HepG2 (cell line): ENCODE measurements around the gene DUSP16. TPM values are rescaled to one million over a fixed set of nuclear protein-coding genes. Genes with fewer than 3 reads are reported as not detected.

Source experiments
- GATAD2A ChIP-seq: IDR thresholded peaks from 2 replicates; pipeline ENCODE4 v1.6.1; 2016
- HNRNPH1 ChIP-seq: fragments of 200-400 bp; formaldehyde crosslinking; optimal IDR thresholded peaks from 2 replicates; pipeline ENCODE3; 2017; ENCODE audit warnings: mild to moderate bottlenecking, low read depth, low read length
- NR2F1 ChIP-seq, 2 experiments: fragments of 450-650 bp in 1 of 2; formaldehyde crosslinking in 1 of 2; IDR thresholded peaks; 2 replicates each; pipeline versions ENCODE4 v1.5.0 to v1.6.1; 2016 to 2020; ENCODE audit warnings: mild to moderate bottlenecking in 1 of 2, missing compliant biosample characterization in 1 of 2, missing genetic modification reagents in 1 of 2, moderate library complexity in 1 of 2
- SRSF9 ChIP-seq: fragments of 200-400 bp; formaldehyde crosslinking; IDR thresholded peaks from 2 replicates; pipeline ENCODE4 v1.6.1; 2018; ENCODE audit warnings: borderline replicate concordance, mild to moderate bottlenecking, low read depth, low read length; ENCODE audit not compliant: insufficient read depth, poor library complexity, severe bottlenecking
- ZNF263 ChIP-seq: sonication (generic); formaldehyde crosslinking; IDR thresholded peaks from 2 replicates; pipeline ENCODE4 v1.4.0; 2020; ENCODE audit warnings: missing genetic modification reagents
- polyA plus RNA-seq, 8 experiments: library from polyadenylated mRNA; depleted of rRNA in 3 of 8; stranded (reverse) in 7 of 8; unstranded in 1 of 8; fragments of >200 nt; fragmentation: Illumina TruSeq in 4 of 8; extraction: Trizol in 4 of 8; gene quantifications; 2 replicates each; pipeline versions ENCODE4 v1.2.1 to v1.2.3, GENCODE V29; 2011 to 2016; ENCODE audit warnings: low read depth in 4 of 8, missing spikeins in 1 of 8, mixed read lengths in 1 of 8; ENCODE audit not compliant: insufficient read depth in 1 of 8
- total RNA-seq, 5 experiments: library from RNA; depleted of rRNA; stranded (reverse); fragments of >200 nt; fragmentation: Illumina TruSeq; extraction: Trizol; gene quantifications; 2 replicates each; pipeline ENCODE4 v1.2.3, GENCODE V29; 2016; ENCODE audit warnings: low read depth in 1 of 5
- TF ChIP-seq, protein P1 (sequence below): sonication (generic); formaldehyde crosslinking; IDR thresholded peaks from 2 replicates; pipeline ENCODE4 v1.4.0; 2020; ENCODE audit warnings: mild to moderate bottlenecking, missing genetic modification reagents
- TF ChIP-seq, protein P2 (sequence below): sonication (generic); formaldehyde crosslinking; IDR thresholded peaks from 2 replicates; pipeline ENCODE4 v1.5.0; 2020; ENCODE audit warnings: mild to moderate bottlenecking, missing genetic modification reagents
- TF ChIP-seq, protein P3 (sequence below): sonication (generic); formaldehyde crosslinking; IDR thresholded peaks from 2 replicates; pipeline ENCODE4 v1.4.0; 2020; ENCODE audit warnings: missing genetic modification reagents

Gene DUSP16
- total and polyA plus RNA-seq, 2 of the 13 experiments (the other 11 are each of a cell fraction or from before 2014, with no cell fraction given) = 45.7 to 46.6 TPM

DNA sequence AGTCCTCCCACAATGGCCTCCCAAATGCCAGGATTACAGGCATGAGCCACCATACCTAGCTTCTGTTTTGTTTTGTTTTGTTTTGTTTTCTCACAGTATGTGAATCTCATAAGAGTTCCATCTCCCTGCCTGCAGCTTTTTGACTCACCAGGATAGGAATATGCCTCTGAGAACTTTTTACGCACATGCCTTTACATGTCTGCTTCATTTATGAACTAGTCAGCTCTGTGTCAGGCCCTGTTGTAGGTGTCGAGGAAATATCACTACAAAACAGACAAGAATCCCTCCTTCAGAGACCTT lies 116.8 kb downstream of the DUSP16 start (continued):
- TF ChIP-seq, protein P1, sequence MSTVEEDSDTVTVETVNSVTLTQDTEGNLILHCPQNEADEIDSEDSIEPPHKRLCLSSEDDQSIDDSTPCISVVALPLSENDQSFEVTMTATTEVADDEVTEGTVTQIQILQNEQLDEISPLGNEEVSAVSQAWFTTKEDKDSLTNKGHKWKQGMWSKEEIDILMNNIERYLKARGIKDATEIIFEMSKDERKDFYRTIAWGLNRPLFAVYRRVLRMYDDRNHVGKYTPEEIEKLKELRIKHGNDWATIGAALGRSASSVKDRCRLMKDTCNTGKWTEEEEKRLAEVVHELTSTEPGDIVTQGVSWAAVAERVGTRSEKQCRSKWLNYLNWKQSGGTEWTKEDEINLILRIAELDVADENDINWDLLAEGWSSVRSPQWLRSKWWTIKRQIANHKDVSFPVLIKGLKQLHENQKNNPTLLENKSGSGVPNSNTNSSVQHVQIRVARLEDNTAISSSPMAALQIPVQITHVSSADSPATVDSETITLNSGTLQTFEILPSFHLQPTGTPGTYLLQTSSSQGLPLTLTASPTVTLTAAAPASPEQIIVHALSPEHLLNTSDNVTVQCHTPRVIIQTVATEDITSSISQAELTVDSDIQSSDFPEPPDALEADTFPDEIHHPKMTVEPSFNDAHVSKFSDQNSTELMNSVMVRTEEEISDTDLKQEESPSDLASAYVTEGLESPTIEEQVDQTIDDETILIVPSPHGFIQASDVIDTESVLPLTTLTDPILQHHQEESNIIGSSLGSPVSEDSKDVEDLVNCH = no peak
- TF ChIP-seq ZNF263 (CRISPR knock-in tag) = peak; percentile 78; the same call in 1 of the 2 replicates
- TF ChIP-seq NR2F1 (CRISPR knock-in tag; IDR thresholded peaks at IDR 0.05) = 0 out of 4 replicates have a peak, but pooled peaks of 1 of the 2 experiments have one; percentile 8
- TF ChIP-seq, protein P2, sequence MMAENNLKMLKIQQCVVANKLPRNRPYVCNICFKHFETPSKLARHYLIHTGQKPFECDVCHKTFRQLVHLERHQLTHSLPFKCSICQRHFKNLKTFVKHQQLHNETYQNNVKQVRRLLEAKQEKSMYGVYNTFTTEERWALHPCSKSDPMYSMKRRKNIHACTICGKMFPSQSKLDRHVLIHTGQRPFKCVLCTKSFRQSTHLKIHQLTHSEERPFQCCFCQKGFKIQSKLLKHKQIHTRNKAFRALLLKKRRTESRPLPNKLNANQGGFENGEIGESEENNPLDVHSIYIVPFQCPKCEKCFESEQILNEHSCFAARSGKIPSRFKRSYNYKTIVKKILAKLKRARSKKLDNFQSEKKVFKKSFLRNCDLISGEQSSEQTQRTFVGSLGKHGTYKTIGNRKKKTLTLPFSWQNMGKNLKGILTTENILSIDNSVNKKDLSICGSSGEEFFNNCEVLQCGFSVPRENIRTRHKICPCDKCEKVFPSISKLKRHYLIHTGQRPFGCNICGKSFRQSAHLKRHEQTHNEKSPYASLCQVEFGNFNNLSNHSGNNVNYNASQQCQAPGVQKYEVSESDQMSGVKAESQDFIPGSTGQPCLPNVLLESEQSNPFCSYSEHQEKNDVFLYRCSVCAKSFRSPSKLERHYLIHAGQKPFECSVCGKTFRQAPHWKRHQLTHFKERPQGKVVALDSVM (CRISPR knock-in tag) = peak; percentile 52
- TF ChIP-seq GATAD2A (CRISPR knock-in tag) = peak; percentile 39; the same call in 1 of the 2 replicates
- no peak for TF ChIP-seq HNRNPH1
- TF ChIP-seq, protein P3, sequence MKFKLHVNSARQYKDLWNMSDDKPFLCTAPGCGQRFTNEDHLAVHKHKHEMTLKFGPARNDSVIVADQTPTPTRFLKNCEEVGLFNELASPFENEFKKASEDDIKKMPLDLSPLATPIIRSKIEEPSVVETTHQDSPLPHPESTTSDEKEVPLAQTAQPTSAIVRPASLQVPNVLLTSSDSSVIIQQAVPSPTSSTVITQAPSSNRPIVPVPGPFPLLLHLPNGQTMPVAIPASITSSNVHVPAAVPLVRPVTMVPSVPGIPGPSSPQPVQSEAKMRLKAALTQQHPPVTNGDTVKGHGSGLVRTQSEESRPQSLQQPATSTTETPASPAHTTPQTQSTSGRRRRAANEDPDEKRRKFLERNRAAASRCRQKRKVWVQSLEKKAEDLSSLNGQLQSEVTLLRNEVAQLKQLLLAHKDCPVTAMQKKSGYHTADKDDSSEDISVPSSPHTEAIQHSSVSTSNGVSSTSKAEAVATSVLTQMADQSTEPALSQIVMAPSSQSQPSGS = no peak
- TF ChIP-seq SRSF9 = no peak
